ENCODE data around the gene MSRB1.

MSRB1 gene

GRCh38 chr16:1911467-1912214, 31.4 kb downstream of the MSRB1 start:
- Histone ChIP-seq H3K4me3 (ENCODE audit: low read length) (no peak overlapping the region), H4K20me1 (ENCODE audit: insufficient read depth, low read length) (no peaks in the 10 kb centered on the region), H3K9me3 (ENCODE audit: insufficient read depth, low read length) (no peaks in the 10 kb centered on the region), H3K4me2 (ENCODE audit: low read length) (no peak overlapping the region), H2AFZ (ENCODE audit: low read depth, low read length) (no peak overlapping the region), H3K4me1 (ENCODE audit: low read length) (no peaks in the 10 kb centered on the region), H3K27ac (ENCODE audit: low read length) (no peak overlapping the region), H3K36me3 (replicated peaks; ENCODE audit: low read depth, low read length) (no peaks in the 10 kb centered on the region), H3K9ac (ENCODE audit: low read length) (no peak overlapping the region), H3K27me3 (ENCODE audit: low read depth, low read length) (no peaks in the 10 kb centered on the region), H3K79me2 (ENCODE audit: low read length) (no peaks in the 10 kb centered on the region)
- TF ChIP-seq EZH2phosphoT487 (IDR thresholded peaks at IDR 0.05; ENCODE audit: low read depth) (no peak), CTCF (IDR thresholded peaks at IDR 0.05; ENCODE audit: low read depth, low read length) (no peak)

GRCh38 chr16:1909561-1910231, 33.3 kb downstream of the MSRB1 start:
- no peaks in the 10 kb centered on the region for H4K20me1 ChIP-seq (ENCODE audit: insufficient read depth, low read length)
- no peaks in the 10 kb centered on the region for H3K4me1 ChIP-seq (ENCODE audit: low read length)
- no peak overlapping the region for H3K4me2 ChIP-seq (ENCODE audit: low read length)
- no peak for TF ChIP-seq EZH2phosphoT487 (IDR thresholded peaks at IDR 0.05; ENCODE audit: low read depth)
- TF ChIP-seq CTCF (IDR thresholded peaks at IDR 0.05; ENCODE audit: low read depth, low read length), result no peak
- H3K27ac ChIP-seq (ENCODE audit: low read length), result no peak overlapping the region
- no peaks in the 10 kb centered on the region for H3K9me3 ChIP-seq (ENCODE audit: insufficient read depth, low read length)
- no peak overlapping the region for H3K4me3 ChIP-seq (ENCODE audit: low read length)
- no peaks in the 10 kb centered on the region for H3K79me2 ChIP-seq (ENCODE audit: low read length)
- no peaks in the 10 kb centered on the region for H3K27me3 ChIP-seq (ENCODE audit: low read depth, low read length)
- H3K9ac ChIP-seq (ENCODE audit: low read length), result no peak overlapping the region
- no peaks in the 10 kb centered on the region for H3K36me3 ChIP-seq (replicated peaks; ENCODE audit: low read depth, low read length)
- H2AFZ ChIP-seq (ENCODE audit: low read depth, low read length), result no peak overlapping the region; the same call in 1 of the 2 replicates

- Histone ChIP-seq H3K4me2 (ENCODE audit: low read length) (no peak overlapping the region), H3K9ac (ENCODE audit: low read length) (no peak overlapping the region), H3K4me1 (ENCODE audit: low read length) (no peaks in the 10 kb centered on the region), H3K4me3 (ENCODE audit: low read length) (no peak overlapping the region), H4K20me1 (ENCODE audit: insufficient read depth, low read length) (no peaks in the 10 kb centered on the region), H3K27ac (ENCODE audit: low read length) (no peak overlapping the region), H3K36me3 (replicated peaks; ENCODE audit: low read depth, low read length) (no peaks in the 10 kb centered on the region), H3K79me2 (ENCODE audit: low read length) (no peaks in the 10 kb centered on the region), H3K27me3 (ENCODE audit: low read depth, low read length) (no peaks in the 10 kb centered on the region), H3K9me3 (ENCODE audit: insufficient read depth, low read length) (no peaks in the 10 kb centered on the region), H2AFZ (ENCODE audit: low read depth, low read length) (no peak overlapping the region)
- no peak for TF ChIP-seq CTCF (IDR thresholded peaks at IDR 0.05; ENCODE audit: low read depth, low read length)
- no peak for TF ChIP-seq EZH2phosphoT487 (IDR thresholded peaks at IDR 0.05; ENCODE audit: low read depth)
Measured at GRCh38 chr16:1908983-1909382, 34.0 kb downstream of the MSRB1 start.

GRCh38 chr16:1908184-1908583, 34.8 kb downstream of the MSRB1 start:
- no peaks in the 10 kb centered on the region for H3K36me3 ChIP-seq (replicated peaks; ENCODE audit: low read depth, low read length)
- H3K9me3 ChIP-seq (ENCODE audit: insufficient read depth, low read length), result no peaks in the 10 kb centered on the region
- H3K27me3 ChIP-seq (ENCODE audit: low read depth, low read length), result no peaks in the 10 kb centered on the region
- no peak overlapping the region for H3K4me2 ChIP-seq (ENCODE audit: low read length)
- no peaks in the 10 kb centered on the region for H4K20me1 ChIP-seq (ENCODE audit: insufficient read depth, low read length)
- no peak overlapping the region for H3K27ac ChIP-seq (ENCODE audit: low read length)
- no peak for TF ChIP-seq EZH2phosphoT487 (IDR thresholded peaks at IDR 0.05; ENCODE audit: low read depth)
- TF ChIP-seq CTCF (IDR thresholded peaks at IDR 0.05; ENCODE audit: low read depth, low read length), result no peak
- no peak overlapping the region for H2AFZ ChIP-seq (ENCODE audit: low read depth, low read length)
- no peak overlapping the region for H3K4me3 ChIP-seq (ENCODE audit: low read length)
- no peaks in the 10 kb centered on the region for H3K79me2 ChIP-seq (ENCODE audit: low read length)
- no peaks in the 10 kb centered on the region for H3K4me1 ChIP-seq (ENCODE audit: low read length)
- no peak overlapping the region for H3K9ac ChIP-seq (ENCODE audit: low read length)
